ENCODE measurements around the gene HOXA3. TPM values are rescaled to one million over a fixed set of nuclear protein-coding genes. Genes with fewer than 3 reads are reported as not detected.

The HOXA3 gene
- total RNA-seq, 1 experiment from 2014 or later = not detected

DNA sequence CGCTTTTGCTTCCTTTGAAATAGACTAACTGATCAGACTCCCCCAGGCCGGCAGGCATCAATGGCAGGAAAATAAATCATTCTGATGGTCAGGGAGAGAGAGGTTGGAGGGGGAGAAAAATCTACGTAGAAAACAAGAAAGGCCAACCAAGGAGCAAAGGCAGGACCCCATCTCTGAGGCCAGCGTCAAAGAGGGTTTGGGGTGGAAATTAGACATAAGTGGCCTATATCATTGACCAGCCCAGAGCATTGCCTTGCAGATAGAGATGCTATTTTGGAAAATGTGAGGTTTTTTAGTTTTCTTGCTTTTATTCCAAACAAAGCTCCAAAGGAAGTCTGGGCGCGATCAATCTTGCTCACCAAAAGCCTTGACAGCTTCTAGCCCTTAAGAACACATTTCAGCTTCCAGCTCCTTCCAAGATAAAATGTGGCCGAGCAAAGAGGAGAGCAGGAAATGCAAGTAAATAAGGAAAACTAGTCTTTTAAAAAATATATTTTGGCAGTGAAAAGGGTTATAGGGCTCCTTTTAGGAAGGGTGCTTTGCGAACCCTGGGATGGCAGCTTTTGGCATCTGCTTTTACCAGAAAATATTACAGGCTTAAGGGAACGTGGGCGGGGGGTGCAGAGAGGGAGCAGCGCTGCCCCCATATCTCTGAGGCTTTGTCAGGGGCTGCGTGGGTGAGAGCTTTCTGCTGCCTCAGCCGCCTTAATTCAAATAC lies 47.9 kb downstream of the HOXA3 start:
- Histone ChIP-seq H3K23me2 (ENCODE audit: insufficient read length, low read depth, low read length, poor library complexity, severe bottlenecking) (no peaks in the 10 kb centered on the region), H2BK15ac (ENCODE audit: low read depth, low read length) (no peak overlapping the region), H3K9ac (ENCODE audit: extremely low read depth, insufficient read length, low read length) (no peak overlapping the region), H2BK120ac (ENCODE audit: low read depth, low read length, poor library complexity, severe bottlenecking) (no peak overlapping the region), H3K4me2 (ENCODE audit: insufficient read depth, insufficient read length, low read length) (no peak overlapping the region), H3K79me2 (ENCODE audit: insufficient read depth, low read length) (no peaks in the 10 kb centered on the region), H3T11ph (ENCODE audit: low read length) (no peak overlapping the region), H3K27me3 (ENCODE audit: insufficient read depth, low read length) (peaks cover 98% of the 10 kb centered on the region), H2BK20ac (ENCODE audit: low read depth, low read length, poor library complexity, severe bottlenecking) (no peak overlapping the region), H4K8ac (replicated peaks; ENCODE audit: insufficient read length, low read depth, low read length) (no peak overlapping the region), H3K27ac (ENCODE audit: insufficient read length, low read depth, low read length) (no peak overlapping the region), H3K56ac (ENCODE audit: insufficient read length, low read depth, low read length) (no peak overlapping the region), H2BK5ac (ENCODE audit: insufficient read length, low read length) (no peak overlapping the region), H2BK12ac (ENCODE audit: insufficient read length, low read depth, low read length) (no peak overlapping the region), H3K4ac (ENCODE audit: low read depth, low read length) (no peak overlapping the region), H4K5ac (ENCODE audit: insufficient read length, low read depth, low read length) (no peak overlapping the region), H4K20me1 (ENCODE audit: control insufficient read depth, insufficient read depth, insufficient read length) (peaks cover 1% of the 10 kb centered on the region), H3K4me1 (ENCODE audit: insufficient read depth, low read length) (no peaks in the 10 kb centered on the region), H3K9me3 (ENCODE audit: control insufficient read depth, low read depth, low read length) (no peaks in the 10 kb centered on the region), H3K23ac (ENCODE audit: insufficient read length, low read depth, low read length) (no peak overlapping the region), H2AFZ (ENCODE audit: low read length) (no peak overlapping the region), H2AK5ac (ENCODE audit: insufficient read length, low read length) (no peak overlapping the region), H4K91ac (ENCODE audit: insufficient read length, low read depth, low read length) (no peak overlapping the region), H3K18ac (ENCODE audit: insufficient read length, low read depth, low read length) (no peak overlapping the region), H3K79me1 (ENCODE audit: insufficient read depth, low read depth, low read length, poor library complexity, severe bottlenecking) (no peaks in the 10 kb centered on the region), H3K14ac (ENCODE audit: insufficient read depth, low read length) (no peak overlapping the region)
- H3K9me3 Mint-ChIP-seq = peaks cover 8 to 18% of the 10 kb centered on the region in 2 experiments; a peak in 4 of 5 replicates
- TF ChIP-seq, protein P1, sequence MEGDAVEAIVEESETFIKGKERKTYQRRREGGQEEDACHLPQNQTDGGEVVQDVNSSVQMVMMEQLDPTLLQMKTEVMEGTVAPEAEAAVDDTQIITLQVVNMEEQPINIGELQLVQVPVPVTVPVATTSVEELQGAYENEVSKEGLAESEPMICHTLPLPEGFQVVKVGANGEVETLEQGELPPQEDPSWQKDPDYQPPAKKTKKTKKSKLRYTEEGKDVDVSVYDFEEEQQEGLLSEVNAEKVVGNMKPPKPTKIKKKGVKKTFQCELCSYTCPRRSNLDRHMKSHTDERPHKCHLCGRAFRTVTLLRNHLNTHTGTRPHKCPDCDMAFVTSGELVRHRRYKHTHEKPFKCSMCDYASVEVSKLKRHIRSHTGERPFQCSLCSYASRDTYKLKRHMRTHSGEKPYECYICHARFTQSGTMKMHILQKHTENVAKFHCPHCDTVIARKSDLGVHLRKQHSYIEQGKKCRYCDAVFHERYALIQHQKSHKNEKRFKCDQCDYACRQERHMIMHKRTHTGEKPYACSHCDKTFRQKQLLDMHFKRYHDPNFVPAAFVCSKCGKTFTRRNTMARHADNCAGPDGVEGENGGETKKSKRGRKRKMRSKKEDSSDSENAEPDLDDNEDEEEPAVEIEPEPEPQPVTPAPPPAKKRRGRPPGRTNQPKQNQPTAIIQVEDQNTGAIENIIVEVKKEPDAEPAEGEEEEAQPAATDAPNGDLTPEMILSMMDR (conservative IDR thresholded peaks at IDR 0.05) = no peak
- peaks cover 13 to 39% of the 10 kb centered on the region in 2 experiments for H3K4me1 Mint-ChIP-seq
- DNase-seq = no peak
- no peak overlapping the region for H3K4me3 Mint-ChIP-seq
- no peaks in the 10 kb centered on the region; a peak in 1 of 7 replicates for H3K36me3 Mint-ChIP-seq (ENCODE audit: insufficient read depth in 1 of 3, low read depth in 3 of 3)
- peaks cover 100% of the 10 kb centered on the region for H3K27me3 Mint-ChIP-seq (ENCODE audit: low read depth)
- no CpG with 5 or more reads among the region's 13 CpGs for WGBS (ENCODE audit: extremely low coverage, insufficient read length, low lambda C conversion rate)
- H3K27ac Mint-ChIP-seq = no peak overlapping the region

Data from H9 (cell line).